ENCODE measurements around the gene TAMM41.
"Not testable (repeated sequence)": the region's sequence is repeated elsewhere in the genome, so short reads cannot be mapped to it uniquely, and the experiment has no call there.

TAMM41 gene

DNA sequence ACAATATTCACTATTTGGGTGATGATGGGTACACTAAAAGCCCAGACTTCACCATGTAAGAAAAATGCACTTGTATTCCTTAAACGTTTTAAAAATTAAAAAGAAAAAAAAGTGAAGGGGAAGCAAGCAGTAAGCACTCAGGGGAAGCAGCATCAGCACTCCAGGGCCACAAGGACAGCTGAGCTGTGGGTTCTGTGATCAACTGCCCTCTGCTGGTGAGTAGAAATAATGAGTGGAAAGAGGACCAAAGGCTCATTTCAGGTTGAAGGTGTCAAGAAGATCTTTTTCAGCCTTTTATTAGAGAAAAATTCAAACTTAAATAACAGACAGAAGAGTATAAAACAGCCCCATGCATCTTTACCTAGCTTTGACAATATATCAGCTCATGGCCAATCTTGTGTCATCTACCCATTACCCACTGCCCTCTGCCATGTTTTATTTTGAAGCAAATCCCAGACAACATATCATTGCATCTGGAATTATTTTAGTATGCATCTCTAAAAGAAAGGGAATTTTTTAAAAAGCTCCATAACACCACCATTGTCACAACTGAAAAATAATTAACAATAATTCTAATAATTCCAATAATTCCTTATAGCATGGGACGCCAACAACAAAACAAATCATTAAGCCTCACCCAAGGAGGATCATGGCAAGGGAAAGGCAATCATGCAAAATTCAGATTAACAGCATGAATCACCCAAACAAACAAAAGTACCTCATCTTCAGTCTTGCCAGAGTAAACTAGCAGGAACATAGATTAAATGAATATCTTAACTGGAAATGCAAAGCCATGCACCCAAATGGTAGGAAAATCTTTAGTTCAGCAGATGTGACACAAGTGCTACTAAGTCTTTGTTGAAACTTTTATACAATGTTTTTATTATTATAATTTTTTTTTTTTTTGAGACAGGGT is 42.5 kb downstream of the TAMM41 start:
- in situ Hi-C loops (cut with MboI; ENCODE audit: low sequenced_read_pairs) = loop anchor here (10.0 kb wide), 2 partner anchors 149 to 429 kb away; no protein-coding TSS in a partner anchor
- H3K27me3 ChIP-seq (ENCODE audit: low read depth) = no peaks in the 10 kb centered on the region
- H3K4me3 ChIP-seq = no peak overlapping the region
- DNase-seq (ENCODE audit: low spot score in 2 of 2) = peak; percentile 52 to 58
- H3K36me3 ChIP-seq (replicated peaks) = peaks cover 40% of the 10 kb centered on the region
- peaks cover 3% of the 10 kb centered on the region; the same call in 1 of the 2 replicates for H3K9me3 ChIP-seq
- no peaks in the 10 kb centered on the region for H3K4me1 ChIP-seq

DNA sequence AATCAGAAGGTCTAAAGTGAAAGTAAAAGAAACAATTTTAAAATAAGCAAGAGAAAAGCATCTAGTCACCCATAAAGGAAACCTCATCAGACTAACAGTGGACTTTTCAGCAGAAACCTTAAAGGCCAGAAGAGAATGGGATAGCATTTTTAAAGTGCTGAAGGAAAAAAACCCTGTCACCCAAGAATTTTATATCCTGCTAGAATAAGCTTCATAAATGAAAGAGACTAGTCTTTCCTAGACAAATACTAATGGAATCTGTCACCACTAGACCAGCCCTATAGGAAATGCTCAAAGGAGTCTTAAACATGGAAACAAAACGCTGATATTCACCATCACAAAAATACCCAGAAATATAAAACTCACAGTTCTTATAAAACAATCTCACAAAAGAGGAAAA is 46.9 kb downstream of the TAMM41 start:
- Histone ChIP-seq H3K9me3 (peaks cover 9% of the 10 kb centered on the region), H3K4me1 (no peaks in the 10 kb centered on the region), H3K4me3 (no peak overlapping the region), H3K27me3 (ENCODE audit: low read depth) (no peaks in the 10 kb centered on the region), H3K36me3 (replicated peaks) (peaks cover 48% of the 10 kb centered on the region)
- DNase-seq (ENCODE audit: low spot score in 2 of 2) = no peak
- in situ Hi-C loops (cut with MboI; ENCODE audit: low sequenced_read_pairs) = loop anchor here (10.0 kb wide), 2 partner anchors 145 to 425 kb away; no protein-coding TSS in a partner anchor

DNA sequence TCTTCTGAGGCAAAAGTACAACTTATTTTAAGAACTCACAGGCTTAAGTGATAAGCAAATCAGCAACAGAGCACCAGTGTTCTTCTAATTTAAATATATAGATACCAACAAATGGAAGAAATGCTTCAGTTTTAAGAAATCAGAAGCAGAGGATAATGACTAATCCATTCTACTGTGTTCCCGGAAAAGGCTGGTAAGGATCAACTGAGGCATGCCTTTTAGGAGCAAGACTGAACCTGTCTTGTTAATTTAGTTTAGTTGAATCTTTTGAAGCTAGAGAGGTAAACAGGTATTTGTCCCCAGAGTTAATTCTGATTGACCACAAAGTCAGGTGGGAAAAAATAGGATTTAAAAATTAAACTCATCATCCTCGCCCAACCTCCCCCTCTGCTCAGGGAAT is 51.8 kb downstream of the TAMM41 start:
- Histone ChIP-seq H3K4me3 (no peak overlapping the region), H3K36me3 (replicated peaks) (peaks cover 42% of the 10 kb centered on the region), H3K4me1 (no peaks in the 10 kb centered on the region), H3K9me3 (peaks cover 6% of the 10 kb centered on the region; the same call in 1 of the 2 replicates), H3K27me3 (ENCODE audit: low read depth) (no peaks in the 10 kb centered on the region)
- in situ Hi-C loops (cut with MboI; ENCODE audit: low sequenced_read_pairs) = no loop called here
- DNase-seq (ENCODE audit: low spot score in 2 of 2) = no peak

DNA sequence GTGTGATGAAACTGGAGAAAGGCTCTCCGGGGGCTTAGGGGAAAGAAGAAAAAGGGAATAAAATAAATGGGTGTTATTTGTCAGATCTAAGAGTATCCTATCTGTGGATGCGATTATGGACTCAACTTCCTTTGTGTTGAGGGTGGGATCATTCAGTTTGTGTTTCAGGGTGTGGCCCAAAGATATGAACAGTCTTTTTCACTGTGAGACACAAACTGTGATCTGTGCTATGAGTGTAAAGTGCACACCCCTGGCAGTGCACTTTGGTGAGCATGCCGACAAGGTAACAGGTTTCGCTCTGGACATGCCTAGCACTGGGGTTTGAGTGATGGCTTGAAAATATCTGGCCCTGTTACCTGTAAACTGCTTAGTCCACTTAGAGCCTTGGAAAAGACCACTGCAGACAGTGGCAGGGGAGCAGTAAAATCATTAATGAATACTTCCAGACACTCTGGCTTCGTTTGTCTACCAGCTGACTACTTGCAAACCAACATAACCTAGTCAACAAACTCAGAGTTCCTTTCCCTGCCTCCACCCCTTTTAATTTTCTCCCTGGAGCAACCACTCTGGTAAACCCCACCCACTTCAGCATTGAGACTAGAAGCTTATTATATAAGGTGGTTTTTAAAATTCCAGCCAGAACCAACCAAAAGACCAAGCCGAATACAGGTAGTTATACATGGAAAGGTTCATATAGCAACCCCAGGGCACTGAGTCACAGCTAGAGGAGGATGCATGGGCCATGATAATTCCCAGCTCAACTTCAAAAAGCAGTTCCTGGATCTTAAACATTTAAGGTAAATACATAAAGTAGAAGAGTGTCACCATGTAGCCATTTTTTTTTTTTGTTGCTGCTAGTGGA is 55.1 kb downstream of the TAMM41 start:
- Histone ChIP-seq H3K4me1 (no peaks in the 10 kb centered on the region), H3K27me3 (ENCODE audit: low read depth) (no peaks in the 10 kb centered on the region), H3K4me3 (no peak overlapping the region), H3K9me3 (no peaks in the 10 kb centered on the region), H3K36me3 (replicated peaks) (peaks cover 47% of the 10 kb centered on the region)
- no peak for DNase-seq (ENCODE audit: low spot score in 2 of 2)
- in situ Hi-C loops (cut with MboI; ENCODE audit: low sequenced_read_pairs) = no loop called here

DNA sequence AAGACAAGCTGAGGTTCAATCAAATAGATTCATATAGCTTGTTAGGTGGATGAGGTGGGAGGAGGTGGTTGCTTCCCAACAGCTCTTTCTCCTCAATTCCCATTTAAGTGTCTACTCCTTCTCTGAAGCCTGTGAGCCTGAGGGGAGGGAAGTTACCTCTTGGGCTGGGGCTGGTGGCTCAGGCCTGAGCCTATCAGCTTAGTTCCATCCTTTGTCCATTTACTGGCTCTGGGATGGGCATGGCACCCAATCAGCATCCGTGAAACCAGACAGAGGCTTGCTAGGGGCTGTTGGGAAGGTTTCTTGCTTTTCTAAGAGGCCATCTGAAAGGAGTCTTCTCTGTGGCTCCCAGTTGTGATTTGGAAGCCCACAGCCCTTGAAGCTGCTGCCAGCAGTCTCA is 57.3 kb downstream of the TAMM41 start:
- no peak for DNase-seq (ENCODE audit: low spot score in 2 of 2)
- H3K27me3 ChIP-seq (ENCODE audit: low read depth) = no peaks in the 10 kb centered on the region

DNA sequence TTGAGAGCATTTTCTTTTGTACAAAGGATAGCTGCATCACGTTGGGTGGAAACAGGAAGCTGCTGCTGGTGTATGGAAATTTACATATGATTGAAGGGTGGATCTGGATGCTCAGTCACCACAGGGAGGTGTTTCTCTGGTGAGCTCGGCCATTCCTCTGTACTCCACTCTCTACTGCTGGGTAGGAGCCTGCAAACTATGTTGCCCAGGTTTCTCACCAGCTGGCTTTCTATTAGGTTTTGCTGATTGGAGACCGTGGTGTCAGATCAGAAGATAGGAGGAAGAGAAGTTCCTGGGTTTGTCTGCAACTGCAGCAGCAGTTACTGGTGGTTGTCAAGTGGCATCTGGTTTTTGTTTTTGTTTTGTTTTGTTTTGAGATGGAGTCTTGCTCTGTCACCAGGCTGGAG is 61.7 kb downstream of the TAMM41 start:
- Histone ChIP-seq H3K27me3 (ENCODE audit: low read depth) (no peaks in the 10 kb centered on the region), H3K4me1 (no peaks in the 10 kb centered on the region), H3K36me3 (replicated peaks) (peaks cover 25% of the 10 kb centered on the region), H3K9me3 (no peaks in the 10 kb centered on the region), H3K4me3 (no peak overlapping the region)
- in situ Hi-C loops (cut with MboI; ENCODE audit: low sequenced_read_pairs) = no loop called here
- no peak for DNase-seq (ENCODE audit: low spot score in 2 of 2)

More for the DNA sequence above, 57.3 kb downstream of the TAMM41 start:
- H3K36me3 ChIP-seq (replicated peaks) = peaks cover 32% of the 10 kb centered on the region
- no peaks in the 10 kb centered on the region for H3K9me3 ChIP-seq
- no peaks in the 10 kb centered on the region for H3K4me1 ChIP-seq
- in situ Hi-C loops (cut with MboI; ENCODE audit: low sequenced_read_pairs) = no loop called here
- H3K4me3 ChIP-seq = no peak overlapping the region

DNA sequence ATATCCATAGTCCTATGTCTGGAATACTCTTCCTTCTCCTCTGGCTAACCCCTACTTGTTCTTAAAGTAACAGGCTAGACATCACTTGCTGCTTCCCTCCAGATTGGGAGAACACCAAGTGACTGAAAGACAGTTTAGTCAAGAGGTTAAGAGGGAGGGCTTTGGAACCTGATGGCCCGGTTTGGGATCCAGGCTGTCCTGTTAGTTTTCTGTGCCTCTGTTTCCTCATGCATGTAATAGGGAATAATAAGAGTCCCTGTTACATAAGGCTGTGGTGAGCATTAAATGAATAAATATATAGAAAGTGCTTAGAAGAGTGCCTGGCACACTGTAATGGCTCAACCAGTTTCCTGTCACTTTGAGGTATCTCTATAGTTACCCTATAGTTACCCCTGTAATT is 66.3 kb downstream of the TAMM41 start:
- in situ Hi-C loops (cut with MboI; ENCODE audit: low sequenced_read_pairs) = no loop called here

DNA sequence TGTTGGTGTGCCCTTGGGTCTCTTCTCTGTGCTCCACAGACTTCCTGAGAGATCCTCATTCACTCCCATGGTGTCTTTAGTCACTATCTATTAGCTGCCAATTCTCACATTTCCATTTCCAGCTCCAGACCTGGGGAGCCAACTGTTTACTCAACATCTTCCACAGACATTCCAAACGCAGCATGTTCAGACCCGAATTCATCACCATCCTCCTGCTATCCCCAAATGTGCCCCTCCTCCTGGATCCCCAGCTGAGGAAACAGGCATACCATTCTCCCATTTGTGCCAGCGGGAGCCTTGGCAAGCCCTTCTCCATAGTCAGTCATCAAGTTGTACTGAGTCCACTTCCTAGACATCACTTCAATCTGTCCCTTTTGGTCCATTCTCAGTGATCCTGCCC is 67.1 kb downstream of the TAMM41 start:
- no peak for DNase-seq (ENCODE audit: low spot score in 2 of 2)
- no peak overlapping the region for H3K4me3 ChIP-seq
- in situ Hi-C loops (cut with MboI; ENCODE audit: low sequenced_read_pairs) = no loop called here
- no peaks in the 10 kb centered on the region for H3K4me1 ChIP-seq
- H3K9me3 ChIP-seq = no peaks in the 10 kb centered on the region
- no peaks in the 10 kb centered on the region for H3K36me3 ChIP-seq (replicated peaks)
- no peaks in the 10 kb centered on the region for H3K27me3 ChIP-seq (ENCODE audit: low read depth)

More for the DNA sequence above, 66.3 kb downstream of the TAMM41 start:
- H3K36me3 ChIP-seq (replicated peaks) = no peaks in the 10 kb centered on the region
- DNase-seq (ENCODE audit: low spot score in 2 of 2) = no peak
- H3K9me3 ChIP-seq = no peaks in the 10 kb centered on the region
- no peaks in the 10 kb centered on the region for H3K4me1 ChIP-seq
- H3K4me3 ChIP-seq = no peak overlapping the region
- H3K27me3 ChIP-seq (ENCODE audit: low read depth) = no peaks in the 10 kb centered on the region

DNA sequence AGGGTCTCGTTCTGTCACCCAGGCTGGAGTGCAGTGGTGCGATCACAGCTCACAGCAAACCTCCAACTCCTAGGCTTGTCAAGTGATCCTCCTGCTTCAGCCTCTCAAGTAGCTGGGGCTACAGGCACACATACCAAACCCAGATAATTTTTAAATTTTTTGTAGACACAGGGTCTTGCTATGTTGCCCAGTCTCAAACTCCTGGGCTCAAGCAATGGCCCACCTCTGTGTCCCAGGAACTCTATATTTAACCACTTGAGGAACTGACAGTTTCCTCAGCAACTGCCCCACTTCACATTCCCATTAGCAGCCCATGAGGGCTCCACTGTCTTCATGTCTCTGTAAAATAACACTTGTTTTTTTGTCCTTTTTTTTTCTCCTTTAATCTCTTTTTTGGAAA is 68.4 kb downstream of the TAMM41 start:
- no peaks in the 10 kb centered on the region for H3K27me3 ChIP-seq (ENCODE audit: low read depth)
- H3K4me1 ChIP-seq = no peaks in the 10 kb centered on the region
- no peaks in the 10 kb centered on the region for H3K9me3 ChIP-seq
- no peak overlapping the region for H3K4me3 ChIP-seq
- no peak for DNase-seq (ENCODE audit: low spot score in 2 of 2)
- no peaks in the 10 kb centered on the region for H3K36me3 ChIP-seq (replicated peaks)
- in situ Hi-C loops (cut with MboI; ENCODE audit: low sequenced_read_pairs) = no loop called here

DNA sequence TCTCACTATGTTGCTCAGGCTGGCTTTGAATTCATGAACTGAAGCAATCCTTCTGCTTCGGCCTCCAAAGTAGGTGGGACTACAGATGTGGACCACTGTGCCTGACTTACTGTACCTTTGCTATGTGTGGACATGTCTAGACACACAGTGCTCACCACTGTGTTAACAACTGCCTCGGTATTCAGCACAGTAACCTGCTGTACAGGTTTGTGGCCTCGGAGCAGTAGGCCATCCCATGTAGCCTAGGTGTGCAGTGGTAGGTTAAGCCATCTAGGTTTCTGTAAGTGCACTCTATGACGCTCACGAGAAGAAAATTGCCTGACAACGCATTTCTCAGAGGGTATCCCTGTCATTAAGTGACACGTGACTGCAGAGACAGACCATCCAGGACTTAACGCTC is 70.3 kb downstream of the TAMM41 start:
- no peaks in the 10 kb centered on the region for H3K36me3 ChIP-seq (replicated peaks)
- no peak for DNase-seq (ENCODE audit: low spot score in 2 of 2)
- in situ Hi-C loops (cut with MboI; ENCODE audit: low sequenced_read_pairs) = no loop called here
- H3K9me3 ChIP-seq = no peaks in the 10 kb centered on the region
- no peak overlapping the region for H3K4me3 ChIP-seq
- H3K4me1 ChIP-seq = no peaks in the 10 kb centered on the region
- no peaks in the 10 kb centered on the region for H3K27me3 ChIP-seq (ENCODE audit: low read depth)

DNA sequence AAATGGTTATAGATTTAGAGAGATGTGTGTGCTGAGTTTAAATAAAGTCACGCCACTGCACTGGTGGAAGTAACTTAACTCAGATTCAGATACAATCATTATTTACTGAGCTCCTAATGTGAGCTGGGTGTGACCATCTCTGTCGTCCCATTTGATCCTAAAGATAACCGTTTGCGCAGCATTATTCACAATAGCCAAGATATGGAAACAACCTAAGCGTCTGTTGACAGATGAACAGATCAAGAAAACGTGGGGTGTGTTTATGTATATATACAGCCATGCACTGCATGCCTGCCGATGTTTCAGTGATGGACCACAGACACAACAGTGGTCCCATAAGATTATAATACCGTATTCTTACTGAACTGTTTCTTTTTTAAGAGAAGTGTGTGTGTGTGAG is 71.2 kb downstream of the TAMM41 start:
- DNase-seq (ENCODE audit: low spot score in 2 of 2) = no peak
- Histone ChIP-seq H3K9me3 (no peaks in the 10 kb centered on the region), H3K4me1 (no peaks in the 10 kb centered on the region), H3K27me3 (ENCODE audit: low read depth) (no peaks in the 10 kb centered on the region), H3K36me3 (replicated peaks) (no peaks in the 10 kb centered on the region), H3K4me3 (no peak overlapping the region)
- in situ Hi-C loops (cut with MboI; ENCODE audit: low sequenced_read_pairs) = no loop called here

DNA sequence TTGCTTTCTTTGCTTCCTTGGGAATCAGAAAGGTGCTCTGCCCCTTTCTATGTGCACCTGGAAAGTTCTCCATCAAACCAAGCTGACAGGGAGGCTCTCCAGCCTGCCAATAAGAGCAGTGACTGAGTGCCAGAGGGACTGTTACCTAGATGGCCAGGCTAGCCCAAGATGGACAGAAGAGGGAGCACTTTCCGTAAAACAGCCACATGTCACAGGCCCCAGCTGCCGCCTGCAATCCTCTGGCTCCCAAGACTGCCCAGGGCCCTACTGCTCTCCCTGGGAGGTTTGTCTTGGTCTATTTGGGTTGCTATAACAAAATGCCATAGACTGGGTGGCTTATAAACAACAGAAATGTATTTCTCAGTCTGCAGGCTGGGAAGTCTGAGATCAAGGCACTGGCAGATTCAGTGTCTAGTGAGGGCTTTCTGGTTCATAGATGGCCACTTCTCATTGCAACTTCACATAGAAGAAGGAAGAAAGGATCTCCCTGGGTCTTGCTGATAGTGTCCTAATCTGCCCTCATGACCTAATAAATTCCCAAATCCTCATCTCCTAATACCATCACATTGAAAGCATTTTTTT is 72.3 kb downstream of the TAMM41 start:
- H3K27me3 ChIP-seq (ENCODE audit: low read depth) = no peaks in the 10 kb centered on the region
- no peaks in the 10 kb centered on the region for H3K36me3 ChIP-seq (replicated peaks)
- no peaks in the 10 kb centered on the region for H3K4me1 ChIP-seq
- H3K9me3 ChIP-seq = no peaks in the 10 kb centered on the region
- DNase-seq (ENCODE audit: low spot score in 2 of 2) = peak in 1 of 2 experiments; percentile 64
- in situ Hi-C loops (cut with MboI; ENCODE audit: low sequenced_read_pairs) = no loop called here
- no peak overlapping the region for H3K4me3 ChIP-seq

DNA sequence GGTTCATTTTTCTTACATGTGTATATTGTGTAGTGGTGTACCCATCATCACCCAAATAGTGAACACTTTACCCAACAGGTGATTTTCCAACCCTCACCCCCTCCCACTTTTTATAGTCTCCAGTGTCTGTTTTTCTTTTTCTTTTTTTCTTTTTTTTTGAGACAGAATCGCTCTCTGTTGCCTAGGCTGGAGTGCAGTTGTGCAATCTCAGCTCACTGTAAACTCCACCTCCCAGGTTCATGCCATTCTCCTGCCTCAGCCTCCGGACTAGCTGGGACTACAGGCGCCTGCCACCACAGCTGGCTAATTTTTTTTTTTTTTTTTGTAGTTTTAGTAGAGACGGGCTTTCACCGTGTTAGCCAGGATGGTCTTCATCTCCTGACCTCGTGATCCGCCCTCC is 74.8 kb downstream of the TAMM41 start:
- H3K36me3 ChIP-seq (replicated peaks); H3K9me3 ChIP-seq; H3K27me3 ChIP-seq (ENCODE audit: low read depth); DNase-seq (ENCODE audit: low spot score in 2 of 2); H3K4me3 ChIP-seq; in situ Hi-C loops (cut with MboI; ENCODE audit: low sequenced_read_pairs); H3K4me1 ChIP-seq: not testable (repeated sequence)

All from HAP-1 (cell line).